Astrocyte of the hippocampus (primary cell): ENCODE results near the gene ERCC6L.

ENCODE experiments used
- DNase-seq: peaks from one replicate; pipeline ENCODE4 v3.0.0; 2011; ENCODE audit warnings: low read depth, low spot score

The ERCC6L gene, protein sequence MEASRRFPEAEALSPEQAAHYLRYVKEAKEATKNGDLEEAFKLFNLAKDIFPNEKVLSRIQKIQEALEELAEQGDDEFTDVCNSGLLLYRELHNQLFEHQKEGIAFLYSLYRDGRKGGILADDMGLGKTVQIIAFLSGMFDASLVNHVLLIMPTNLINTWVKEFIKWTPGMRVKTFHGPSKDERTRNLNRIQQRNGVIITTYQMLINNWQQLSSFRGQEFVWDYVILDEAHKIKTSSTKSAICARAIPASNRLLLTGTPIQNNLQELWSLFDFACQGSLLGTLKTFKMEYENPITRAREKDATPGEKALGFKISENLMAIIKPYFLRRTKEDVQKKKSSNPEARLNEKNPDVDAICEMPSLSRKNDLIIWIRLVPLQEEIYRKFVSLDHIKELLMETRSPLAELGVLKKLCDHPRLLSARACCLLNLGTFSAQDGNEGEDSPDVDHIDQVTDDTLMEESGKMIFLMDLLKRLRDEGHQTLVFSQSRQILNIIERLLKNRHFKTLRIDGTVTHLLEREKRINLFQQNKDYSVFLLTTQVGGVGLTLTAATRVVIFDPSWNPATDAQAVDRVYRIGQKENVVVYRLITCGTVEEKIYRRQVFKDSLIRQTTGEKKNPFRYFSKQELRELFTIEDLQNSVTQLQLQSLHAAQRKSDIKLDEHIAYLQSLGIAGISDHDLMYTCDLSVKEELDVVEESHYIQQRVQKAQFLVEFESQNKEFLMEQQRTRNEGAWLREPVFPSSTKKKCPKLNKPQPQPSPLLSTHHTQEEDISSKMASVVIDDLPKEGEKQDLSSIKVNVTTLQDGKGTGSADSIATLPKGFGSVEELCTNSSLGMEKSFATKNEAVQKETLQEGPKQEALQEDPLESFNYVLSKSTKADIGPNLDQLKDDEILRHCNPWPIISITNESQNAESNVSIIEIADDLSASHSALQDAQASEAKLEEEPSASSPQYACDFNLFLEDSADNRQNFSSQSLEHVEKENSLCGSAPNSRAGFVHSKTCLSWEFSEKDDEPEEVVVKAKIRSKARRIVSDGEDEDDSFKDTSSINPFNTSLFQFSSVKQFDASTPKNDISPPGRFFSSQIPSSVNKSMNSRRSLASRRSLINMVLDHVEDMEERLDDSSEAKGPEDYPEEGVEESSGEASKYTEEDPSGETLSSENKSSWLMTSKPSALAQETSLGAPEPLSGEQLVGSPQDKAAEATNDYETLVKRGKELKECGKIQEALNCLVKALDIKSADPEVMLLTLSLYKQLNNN

DNA sequence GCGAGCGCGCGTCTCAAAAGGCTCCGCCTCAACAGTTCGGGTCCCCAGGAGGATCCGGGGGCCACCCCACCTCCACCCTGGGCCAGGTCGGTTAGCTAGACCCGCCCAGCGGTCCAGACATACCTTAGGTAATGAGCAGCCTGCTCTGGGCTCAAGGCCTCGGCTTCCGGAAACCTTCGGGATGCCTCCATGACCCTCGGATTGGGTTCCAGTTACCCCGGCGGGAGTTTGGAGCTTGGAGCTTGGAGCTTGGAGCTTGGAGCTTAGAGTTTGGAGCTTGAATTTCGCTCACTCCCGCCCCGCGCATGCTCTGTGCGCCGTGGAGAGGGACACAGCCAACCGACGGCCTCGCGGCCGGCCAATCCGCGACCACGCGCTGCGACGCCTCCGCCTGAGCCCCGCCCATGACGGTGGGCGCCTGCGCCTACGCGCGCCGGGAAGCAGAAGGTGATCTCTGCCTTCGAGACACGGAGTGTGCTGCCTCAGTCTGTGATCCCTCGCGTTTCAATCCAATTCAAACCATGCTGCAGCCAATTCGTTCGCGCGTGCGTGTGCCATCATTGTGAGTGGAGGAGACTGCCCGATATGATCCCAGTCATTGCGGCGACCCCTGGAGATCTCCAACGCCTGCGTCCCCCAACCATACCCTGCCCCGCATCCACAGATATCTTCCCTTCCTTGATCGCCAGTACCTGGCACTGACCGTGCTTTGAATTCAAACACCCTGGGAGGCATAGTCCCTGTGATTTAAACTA is at the start of gene ERCC6L:
Gene ERCC6L (minus strand): TSS at position 307 of the 755 bp plus-strand sequence. CDS start 116 bp downstream, at position 191.
- peak; percentile 94 for DNase-seq

DNA sequence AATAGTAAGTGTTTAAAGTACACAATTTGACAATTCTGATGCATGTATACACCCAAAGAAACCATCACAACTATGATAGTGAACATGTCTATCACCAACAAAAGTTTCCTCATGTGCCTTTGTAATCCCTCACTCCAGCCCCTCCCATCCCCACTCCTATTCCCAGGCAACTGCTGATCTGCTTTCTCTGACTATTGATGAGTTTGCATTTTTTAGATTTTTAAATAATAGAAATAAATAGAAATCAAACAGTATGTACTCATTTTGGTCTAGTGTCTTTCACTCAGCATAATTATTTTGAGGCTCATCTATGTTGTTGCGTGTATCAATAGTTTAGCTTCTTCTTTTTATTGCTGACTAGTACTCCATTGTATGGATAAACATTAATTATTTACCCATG is 43.5 kb upstream of the ERCC6L start:
- DNase-seq, result no peak

DNA sequence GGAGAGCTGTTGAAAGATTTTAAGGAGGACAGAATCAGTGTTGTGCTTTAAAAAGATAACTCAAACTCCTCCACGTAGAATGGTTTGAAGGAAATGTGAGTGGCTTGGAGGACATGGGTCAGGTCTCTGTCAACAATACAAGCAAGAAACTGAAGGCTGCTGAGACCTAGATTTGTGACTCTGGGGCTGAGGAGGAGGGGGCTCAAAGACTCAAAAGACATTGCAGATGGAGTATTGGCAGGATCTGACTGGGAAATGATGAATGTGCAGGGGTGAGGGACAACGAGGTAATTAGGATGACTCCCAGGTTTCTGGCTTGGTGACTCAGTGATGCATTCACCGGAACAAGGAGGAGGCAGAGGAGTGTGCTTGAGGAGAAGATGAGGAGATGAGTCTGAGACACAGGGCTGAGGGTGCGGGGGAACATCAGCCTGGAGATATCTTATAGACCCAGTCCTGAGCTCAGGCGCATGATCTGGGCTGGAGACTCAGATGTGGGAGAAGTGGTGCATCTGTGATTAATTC is 41.6 kb upstream of the ERCC6L start:
- no peak for DNase-seq

DNA sequence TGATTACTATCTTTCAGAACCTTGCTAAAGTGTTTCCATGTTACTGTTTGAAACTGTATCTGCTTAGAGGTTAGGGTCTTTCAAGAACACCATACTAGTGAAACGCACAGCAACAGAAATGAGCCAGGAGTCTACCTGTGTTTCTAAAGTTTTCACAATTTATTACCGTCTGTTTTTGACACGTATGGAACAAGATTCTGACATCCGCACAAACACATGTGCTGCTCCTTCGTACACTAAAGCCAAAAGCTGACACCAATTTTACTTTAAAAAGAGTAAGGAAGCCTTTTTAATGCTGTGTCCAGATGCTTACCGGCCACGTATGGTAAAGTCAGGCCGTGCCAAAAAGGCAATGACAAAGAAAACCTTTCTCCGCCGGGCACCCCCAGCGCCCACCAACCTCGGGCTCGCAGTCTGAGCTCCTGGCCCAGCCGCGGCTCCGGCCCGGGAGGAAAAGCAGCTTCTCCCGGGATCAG is 37.7 kb upstream of the ERCC6L start:
- DNase-seq, result no peak

DNA sequence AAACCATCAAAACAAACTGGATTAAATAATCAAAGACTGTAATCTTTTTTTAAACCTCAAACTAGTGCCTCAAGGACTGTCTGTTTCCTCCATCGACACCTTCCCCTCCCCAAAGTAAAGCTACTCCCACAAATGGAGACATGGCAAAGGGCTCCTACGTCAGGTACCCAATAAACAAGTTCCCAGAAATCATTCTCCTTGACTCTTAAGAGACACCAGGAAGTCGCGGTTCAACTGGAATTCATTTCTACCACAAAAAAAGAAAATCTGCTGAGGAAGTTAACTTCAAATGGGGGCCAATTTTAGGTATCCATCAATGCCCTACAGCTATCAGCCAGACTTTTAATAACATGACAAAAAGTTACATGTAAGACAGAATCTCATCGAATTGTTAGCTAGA is 35.7 kb upstream of the ERCC6L start:
- DNase-seq, result no peak

DNA sequence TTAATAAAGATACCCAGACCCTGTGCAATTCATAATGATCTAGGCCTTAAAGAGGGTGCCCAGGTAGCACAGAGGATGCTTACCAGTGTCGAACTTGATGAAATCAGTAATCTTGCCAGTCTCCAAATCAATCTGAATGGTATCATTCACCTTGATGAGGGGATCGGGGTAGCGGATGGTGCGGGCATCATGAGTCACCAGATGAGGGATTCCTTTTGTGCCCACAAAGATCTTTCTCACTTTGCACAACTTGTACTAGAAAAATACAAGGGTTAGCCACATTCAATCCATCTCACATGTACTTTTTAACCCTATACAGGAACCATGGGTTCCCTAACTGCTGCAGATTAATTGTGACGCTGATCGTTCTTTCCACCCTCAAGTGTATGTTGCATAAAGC is 34.9 kb upstream of the ERCC6L start:
- no peak for DNase-seq

DNA sequence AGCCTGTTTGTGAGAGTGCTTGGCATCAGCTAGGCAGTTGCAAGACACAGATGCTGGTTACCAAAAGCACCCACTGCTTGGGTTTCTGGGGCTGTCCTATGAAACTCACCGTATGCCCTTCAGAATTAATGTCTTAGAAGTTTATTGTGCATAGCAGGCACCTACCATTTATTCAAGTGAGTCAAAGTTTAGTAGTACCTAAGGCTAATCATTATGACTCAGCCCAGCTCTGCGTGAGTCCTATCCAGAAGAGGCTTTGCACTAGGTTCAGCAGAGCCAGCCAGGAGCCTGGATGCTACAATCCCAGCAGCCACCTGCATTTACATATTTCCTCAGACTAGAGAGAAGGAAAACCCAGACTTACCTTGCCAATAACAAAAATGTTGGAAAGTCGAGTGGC is 34.0 kb upstream of the ERCC6L start:
- DNase-seq, result peak; percentile 59

DNA sequence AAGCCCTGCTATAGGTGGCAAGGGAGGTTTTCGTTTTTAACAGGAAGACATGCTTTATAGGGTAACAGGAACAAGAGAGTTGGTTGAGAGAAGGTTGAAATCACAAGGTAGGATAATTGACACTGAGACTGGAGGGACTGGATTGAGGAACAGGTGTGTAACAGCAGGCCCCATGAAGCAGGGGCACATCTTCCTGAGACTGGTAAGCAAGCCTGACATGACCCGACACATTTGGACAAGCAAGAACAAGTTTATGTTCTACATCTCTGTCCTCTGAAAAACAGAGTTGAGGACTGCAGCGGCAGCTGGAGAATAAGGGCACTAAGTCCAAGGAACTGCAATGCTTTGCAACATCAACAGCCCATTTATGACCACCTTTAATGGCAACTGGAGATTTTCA is 33.0 kb upstream of the ERCC6L start:
- no peak for DNase-seq

DNA sequence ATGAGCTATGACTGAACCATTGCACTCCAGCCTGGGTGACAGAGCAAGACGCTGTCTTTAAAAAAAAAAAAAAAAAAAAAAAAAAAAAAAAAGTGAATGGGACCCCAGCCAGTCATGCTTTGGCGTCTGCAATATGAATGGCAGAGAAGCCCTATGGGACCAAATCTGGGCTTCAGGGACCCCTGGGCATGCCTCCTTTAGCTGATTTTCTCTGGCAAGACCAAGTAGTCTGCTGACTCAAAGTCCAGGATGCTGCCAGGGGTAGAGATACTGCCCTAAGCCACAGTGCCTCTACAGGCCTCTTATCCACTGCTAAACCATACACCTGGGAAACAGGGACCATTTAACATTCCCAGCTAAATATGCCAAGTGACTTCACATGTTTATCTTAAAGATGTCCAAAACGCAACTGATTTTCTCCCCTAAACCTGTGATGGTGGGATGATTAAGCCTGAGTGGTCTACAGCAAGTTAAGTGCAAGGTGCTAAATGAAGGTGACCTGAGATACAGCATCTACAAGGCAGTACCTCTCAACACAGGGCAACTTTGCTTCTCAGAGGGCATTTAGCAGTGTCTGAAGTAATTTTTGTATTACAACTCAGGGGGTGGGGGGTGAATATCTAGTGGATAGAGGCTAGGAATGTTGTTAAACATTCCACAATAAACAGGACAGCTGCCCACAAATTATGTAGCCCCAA is 32.4 kb upstream of the ERCC6L start:
- DNase-seq, result no peak

DNA sequence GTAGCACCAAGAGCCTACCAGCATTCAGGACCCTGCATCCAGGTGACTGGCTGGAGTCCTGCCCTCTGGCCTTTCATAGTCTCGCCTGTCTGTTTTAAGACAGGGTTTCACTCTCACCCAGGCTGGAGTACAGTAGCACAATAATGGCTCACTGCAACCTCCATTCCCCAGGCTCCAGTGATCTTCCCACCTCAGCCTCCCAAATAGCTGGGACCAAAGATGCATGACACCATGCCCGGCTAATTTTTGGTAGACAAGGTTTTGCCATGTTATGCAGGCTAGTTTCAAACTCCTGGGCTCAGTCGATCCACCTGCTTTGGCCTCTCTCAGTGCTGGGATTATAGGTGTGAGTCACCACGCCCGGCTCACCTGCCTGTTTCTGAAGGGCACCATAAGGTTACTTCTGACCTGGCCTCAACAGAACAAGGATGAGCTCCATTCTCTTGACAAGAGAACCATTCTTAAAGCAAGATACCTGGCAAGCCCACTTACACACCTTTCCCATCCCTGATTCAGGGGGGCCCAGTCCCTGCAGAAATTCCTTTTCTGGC is 31.6 kb upstream of the ERCC6L start:
- DNase-seq, result no peak

DNA sequence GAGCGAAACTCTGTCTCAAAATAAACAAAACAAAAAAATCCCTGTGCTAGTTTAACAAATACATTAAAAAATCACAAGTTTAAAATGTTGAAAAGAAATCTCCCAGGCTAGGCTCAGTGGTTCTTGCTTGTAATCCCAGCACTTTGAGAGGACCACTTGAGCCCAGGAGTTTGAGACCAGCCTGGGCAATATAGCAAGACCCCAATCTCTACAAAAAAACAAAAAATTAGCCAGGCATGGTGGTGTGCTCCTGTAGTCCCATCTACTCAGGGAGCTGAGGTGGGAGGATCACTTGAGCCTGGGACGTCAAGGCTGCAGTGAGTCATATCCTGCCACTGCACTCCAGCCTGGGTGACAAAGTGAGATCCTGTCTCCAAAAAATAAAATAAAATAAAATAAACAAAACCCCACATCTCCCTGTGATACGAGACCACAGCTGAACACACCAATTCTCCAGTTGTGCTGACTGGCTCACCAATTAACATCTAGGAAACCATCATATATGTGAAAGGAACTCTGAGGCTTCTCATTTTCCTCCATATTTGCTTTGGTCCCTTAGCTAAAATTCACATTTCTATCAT is 30.9 kb upstream of the ERCC6L start:
- peak; percentile 47 for DNase-seq

DNA sequence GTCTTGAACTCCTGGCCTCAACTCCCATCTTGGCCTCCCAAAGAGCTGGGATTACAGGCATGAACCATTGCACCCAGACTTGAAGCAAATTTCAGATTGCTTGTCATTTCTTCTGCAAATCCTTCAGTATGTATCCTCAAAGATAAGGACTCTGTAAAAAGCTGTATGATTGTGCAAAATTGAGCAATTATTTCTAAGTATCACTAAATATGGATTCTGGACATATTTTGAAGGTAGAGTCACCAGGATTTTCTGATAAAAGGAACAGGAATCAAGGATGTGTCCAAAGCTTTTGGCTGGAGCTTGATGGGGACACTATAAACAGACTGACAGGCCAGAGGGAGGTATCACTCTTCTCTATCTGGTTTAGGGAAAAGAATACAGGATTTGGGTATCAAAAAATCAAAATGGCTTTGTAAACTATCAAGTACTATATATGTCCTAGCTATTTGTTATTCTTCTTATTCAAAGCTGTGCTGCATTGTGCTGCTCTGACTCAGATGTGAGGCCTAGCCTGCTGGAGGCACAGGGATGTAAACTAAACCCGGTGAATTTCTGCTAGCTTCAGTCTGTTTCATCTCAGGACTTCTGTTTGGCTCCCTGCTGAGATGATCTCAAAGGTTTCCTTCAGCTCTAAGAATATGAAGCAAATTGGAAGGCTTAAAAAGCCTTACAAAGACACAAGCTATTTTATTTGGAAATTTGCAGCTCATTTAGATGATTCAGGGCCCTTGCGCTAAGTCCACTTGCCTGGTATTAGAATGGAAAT is 30.0 kb upstream of the ERCC6L start:
- DNase-seq, result peak; percentile 65

DNA sequence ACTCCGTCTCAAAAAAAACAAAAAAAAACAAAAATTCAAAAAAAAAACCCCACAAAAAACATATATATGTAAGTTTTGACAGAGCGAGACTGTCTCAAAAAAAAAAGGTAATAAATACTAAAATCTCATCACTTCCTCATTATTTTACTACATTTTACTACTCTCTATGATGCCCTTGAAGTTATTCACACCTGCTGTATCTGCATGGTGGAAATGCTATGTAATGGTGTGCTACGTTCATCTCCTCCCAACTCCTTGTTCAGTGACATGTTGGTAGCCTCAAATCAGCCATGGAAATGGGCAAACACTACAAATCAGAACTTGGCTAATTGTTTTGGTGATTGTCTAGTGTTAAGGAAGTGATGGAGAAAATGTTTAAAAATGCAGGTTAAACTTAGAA is 26.4 kb upstream of the ERCC6L start:
- DNase-seq, result no peak

DNA sequence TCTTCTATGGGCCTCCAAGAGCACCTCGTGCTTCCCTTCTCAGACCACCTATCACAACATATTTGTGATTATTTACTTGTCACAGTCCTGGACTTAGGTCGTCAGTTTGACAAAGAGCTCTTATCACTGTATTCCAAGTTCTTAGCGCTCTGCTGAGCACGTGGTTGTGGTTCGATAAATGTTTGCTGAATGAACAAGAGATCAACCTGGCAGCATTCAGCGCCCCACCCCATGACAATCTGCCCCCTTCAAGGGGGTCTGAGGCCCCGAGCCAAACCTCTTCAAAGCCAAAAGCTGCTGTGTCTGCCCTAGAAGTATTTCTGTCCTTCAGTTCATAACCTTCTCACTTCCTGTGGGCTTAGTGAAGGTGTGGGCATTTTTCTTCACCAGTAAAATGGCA is 23.2 kb upstream of the ERCC6L start:
- DNase-seq, result peak; percentile 29

DNA sequence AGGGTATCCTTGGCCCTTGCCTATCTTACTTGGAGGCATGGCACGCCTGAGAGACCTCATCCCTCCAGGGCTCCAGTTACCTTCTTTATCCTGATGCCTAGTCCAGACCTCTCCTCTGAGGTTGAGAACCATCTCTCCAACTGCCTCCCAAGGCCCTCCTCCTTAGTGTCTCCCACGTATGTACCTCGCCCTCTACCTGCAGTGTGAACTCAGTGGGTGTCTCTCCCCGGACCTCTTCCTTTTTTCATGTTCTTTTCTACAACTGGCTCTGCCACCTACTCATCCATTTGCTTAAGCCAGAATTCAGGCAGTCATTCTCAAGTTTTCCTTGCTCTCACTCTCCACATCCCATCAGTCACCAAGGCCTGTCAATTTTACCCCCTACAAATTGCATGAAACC is 21.6 kb upstream of the ERCC6L start:
- DNase-seq, result no peak

DNA sequence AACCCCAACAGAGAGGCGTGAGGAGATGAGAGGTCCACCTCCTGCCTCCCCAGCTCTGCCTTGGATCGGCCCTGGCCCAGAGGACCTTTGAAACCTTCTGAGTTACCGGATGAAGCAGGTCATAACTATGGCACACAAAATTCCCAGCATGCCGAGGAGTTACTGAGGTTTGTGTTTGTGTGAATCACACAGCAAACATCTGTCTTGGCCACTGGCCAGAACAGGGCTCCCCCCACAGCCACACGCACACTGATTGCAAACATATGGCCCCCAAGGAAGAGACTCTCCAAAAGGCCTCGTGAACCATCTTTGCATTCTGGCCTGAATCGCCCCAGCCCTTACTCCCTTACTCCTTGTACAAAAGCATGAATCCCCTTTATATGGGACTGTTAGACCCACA is 19.3 kb upstream of the ERCC6L start:
- peak; percentile 63 for DNase-seq

DNA sequence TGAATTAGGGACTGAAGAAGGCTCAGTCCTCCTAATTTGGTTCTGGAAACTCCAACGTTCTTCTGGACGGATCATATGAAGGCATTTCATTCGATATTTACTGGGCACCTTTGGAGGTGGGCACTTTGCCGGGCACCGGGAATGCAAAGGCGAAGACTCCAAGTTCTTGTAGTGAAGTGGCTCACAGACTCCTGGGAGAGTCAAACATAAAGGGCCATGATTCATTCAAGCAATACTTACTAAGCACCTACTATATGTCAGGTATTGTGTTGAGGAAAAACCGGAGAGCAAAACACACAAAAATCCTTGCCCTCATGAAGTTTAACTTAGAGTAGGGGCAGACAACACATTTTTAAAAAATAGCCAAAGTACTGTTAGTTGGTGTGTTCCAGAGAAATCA is 17.0 kb upstream of the ERCC6L start:
- DNase-seq, result no peak

DNA sequence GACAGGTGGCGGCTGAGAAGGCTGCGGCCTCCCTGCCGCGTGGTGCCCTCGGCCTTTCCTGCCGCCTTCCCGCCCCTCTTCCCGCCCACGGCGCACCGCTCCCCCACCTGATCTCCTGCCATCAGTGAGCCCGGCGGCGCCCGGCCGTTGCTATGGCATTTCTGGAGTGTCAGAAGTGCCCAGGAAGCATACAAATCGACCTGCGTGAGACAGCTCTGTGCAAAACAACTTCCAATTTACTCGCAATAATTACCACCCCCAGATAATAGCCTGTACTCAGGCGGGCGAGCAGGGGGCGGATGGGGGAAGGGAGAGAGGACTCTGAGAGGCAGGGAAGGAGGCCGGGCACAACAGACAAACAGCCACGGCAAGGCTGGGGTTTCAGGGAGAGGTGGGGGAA is 16.6 kb upstream of the ERCC6L start:
- peak; percentile 45 for DNase-seq

DNA sequence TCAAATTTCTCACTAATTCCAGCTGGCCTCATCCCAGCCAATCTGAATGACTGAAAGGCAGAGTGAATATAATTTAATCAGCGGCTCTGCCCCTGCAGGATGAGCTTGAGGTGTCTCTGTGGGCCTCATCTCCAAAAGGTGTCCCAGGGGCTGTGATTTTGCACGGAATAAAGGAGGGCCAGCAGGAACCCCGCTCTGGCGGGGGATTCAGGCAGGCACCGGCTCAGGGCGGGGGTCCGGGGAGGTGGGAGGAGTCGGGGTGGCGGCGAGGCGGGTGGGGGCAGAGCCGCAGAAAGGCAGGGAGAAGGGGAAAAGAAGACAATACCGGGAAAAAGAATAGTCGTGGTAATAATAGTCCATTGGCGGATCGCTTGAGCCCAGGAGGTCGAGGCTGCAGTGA is 16.0 kb upstream of the ERCC6L start:
- DNase-seq, result no peak
